GM12892 (cell line): ENCODE measurements around the gene SAMD14.

Experiments
- DNase-seq: peaks from one replicate; pipeline ENCODE4 v3.0.0; 2011; ENCODE audit not compliant: insufficient read length
- FAIRE-seq: peaks from 2 replicates; lab custom pipeline; 2011; peaks lifted over from hg19 to GRCh38; lab: Jason Lieb, UNC
- POLR2A ChIP-seq: IDR thresholded peaks from 2 replicates; pipeline ENCODE4 v1.6.1; 2011; ENCODE audit warnings: low read depth, low read length, control low read depth
- POLR2AphosphoS5 ChIP-seq: IDR thresholded peaks from 2 replicates; pipeline ENCODE4 v1.6.1; 2011; ENCODE audit warnings: low read depth, low read length, control low read depth
- TAF1 ChIP-seq: IDR thresholded peaks from 2 replicates; pipeline ENCODE4 v1.6.1; 2011; ENCODE audit warnings: low read depth, mild to moderate bottlenecking, control low read depth, low read length, borderline replicate concordance

SAMD14 gene

GRCh38 chr17:50094753-50095619, 35.0 kb downstream of the SAMD14 start, which contains the start of gene PDK2:
PDK2 (plus strand) TSS chr17:50095351; CDS start chr17:50095436, 85 bp downstream.
- FAIRE-seq (peak; percentile 94), DNase-seq (peak; percentile 98)

GRCh38 chr17:50094243-50094752, 35.7 kb downstream of the SAMD14 start:
- no peak for TF ChIP-seq POLR2A
- TF ChIP-seq POLR2AphosphoS5 = no peak
- TF ChIP-seq TAF1 = no peak
- DNase-seq (peak; percentile 64), FAIRE-seq (peak; percentile 48)

More at GRCh38 chr17:50094753-50095619, 35.0 kb downstream of the SAMD14 start, which contains the start of gene PDK2:
- TF ChIP-seq POLR2A = no peak

- no peak for TF ChIP-seq TAF1
- no peak for TF ChIP-seq POLR2AphosphoS5
- no peak for TF ChIP-seq POLR2A
- DNase-seq = no peak
- no peak for FAIRE-seq
These were observed 36.2 kb downstream of the SAMD14 start for GRCh38 chr17:50093807-50094206.

- TF ChIP-seq POLR2A = no peak
- no peak for TF ChIP-seq TAF1
- no peak for TF ChIP-seq POLR2AphosphoS5
- DNase-seq = no peak
- FAIRE-seq = no peak
These were observed 36.7 kb downstream of the SAMD14 start for GRCh38 chr17:50093246-50093645.

GRCh38 chr17:50091918-50092285, 38.1 kb downstream of the SAMD14 start:
- FAIRE-seq (no peak), DNase-seq (no peak)
- no peak for TF ChIP-seq POLR2AphosphoS5
- TF ChIP-seq POLR2A = no peak
- no peak for TF ChIP-seq TAF1

GRCh38 chr17:50090971-50091917, 38.7 kb downstream of the SAMD14 start:
- FAIRE-seq = no peak
- no peak for DNase-seq
- TF ChIP-seq TAF1 = no peak
- TF ChIP-seq POLR2AphosphoS5 = no peak
- TF ChIP-seq POLR2A = no peak

- DNase-seq = no peak
- TF ChIP-seq POLR2AphosphoS5 (no peak), TAF1 (no peak), POLR2A (no peak)
- FAIRE-seq = no peak
These were observed 39.9 kb downstream of the SAMD14 start for GRCh38 chr17:50090071-50090470.

- no peak for DNase-seq
- TF ChIP-seq TAF1 (no peak), POLR2AphosphoS5 (no peak), POLR2A (no peak)
- no peak for FAIRE-seq
These were observed 40.8 kb downstream of the SAMD14 start for GRCh38 chr17:50088952-50089825.

- no peak for FAIRE-seq
- no peak for DNase-seq
- TF ChIP-seq POLR2A = no peak
- TF ChIP-seq POLR2AphosphoS5 = no peak
- no peak for TF ChIP-seq TAF1
These were observed 42.0 kb downstream of the SAMD14 start for GRCh38 chr17:50087912-50088405.

GRCh38 chr17:50087246-50087911, 42.6 kb downstream of the SAMD14 start:
- DNase-seq = peak; percentile 88
- FAIRE-seq = peak; percentile 70
- no peak for TF ChIP-seq POLR2AphosphoS5
- no peak for TF ChIP-seq POLR2A
- no peak for TF ChIP-seq TAF1

GRCh38 chr17:50081757-50082156, 48.2 kb downstream of the SAMD14 start:
- no peak for TF ChIP-seq POLR2AphosphoS5
- DNase-seq (no peak), FAIRE-seq (no peak)

GRCh38 chr17:50080827-50081226, 49.1 kb downstream of the SAMD14 start:
- DNase-seq (no peak), FAIRE-seq (no peak)
- TF ChIP-seq TAF1 = no peak
- no peak for TF ChIP-seq POLR2A
